Glutamatergic neuron (in vitro differentiated cells): ENCODE data around the gene CLSTN2. TPM values are rescaled to one million over a fixed set of nuclear protein-coding genes. Genes with fewer than 3 reads are reported as not detected.

Experiments
- DNase-seq: peaks from one replicate; pipeline ENCODE4 v3.0.0; 2022
- H3K27ac Mint-ChIP-seq: one replicate; pipeline ENCODE4 v1.8.0; 2020; ENCODE audit warnings: mild to moderate bottlenecking, mixed read lengths, inconsistent platforms; ENCODE audit not compliant: unreplicated experiment
- H3K27me3 Mint-ChIP-seq: one replicate; pipeline ENCODE4 v1.8.0; 2020; ENCODE audit warnings: mild to moderate bottlenecking, moderate library complexity, mixed read lengths, inconsistent platforms; ENCODE audit not compliant: unreplicated experiment
- H3K36me3 Mint-ChIP-seq: one replicate; pipeline ENCODE4 v1.8.0; 2020; ENCODE audit warnings: mild to moderate bottlenecking, mixed read lengths, inconsistent platforms; ENCODE audit not compliant: unreplicated experiment
- H3K4me1 Mint-ChIP-seq: one replicate; pipeline ENCODE4 v1.8.0; 2020; ENCODE audit warnings: mild to moderate bottlenecking, low read depth, mixed read lengths, inconsistent platforms; ENCODE audit not compliant: unreplicated experiment
- H3K4me3 Mint-ChIP-seq: one replicate; pipeline ENCODE4 v1.8.0; 2020; ENCODE audit warnings: mild to moderate bottlenecking, mixed read lengths, inconsistent platforms; ENCODE audit not compliant: unreplicated experiment
- H3K9me3 Mint-ChIP-seq: one replicate; pipeline ENCODE4 v1.8.0; 2020; ENCODE audit warnings: mild to moderate bottlenecking, moderate library complexity, mixed read lengths, inconsistent platforms; ENCODE audit not compliant: unreplicated experiment
- CTCF ChIP-seq: fragments of 200-600 bp; sonication (generic); IDR thresholded peaks from one replicate; pipeline ENCODE4 v1.5.0; 2021; ENCODE audit not compliant: partially characterized antibody, unreplicated experiment
- total RNA-seq: library from RNA; stranded (reverse); fragmentation: NEBNext Ultra II Directional; extraction: Animal tissue kit (Norgen Biotek cat#: 25700); gene quantifications from one replicate; pipeline ENCODE4 v1.2.1, GENCODE V29; 2021; ENCODE audit not compliant: unreplicated experiment

The CLSTN2 gene
- total RNA-seq, 1 donor from 2014 or later, result 3.1 TPM

- DNase-seq, result no peak
- Mint-ChIP-seq H3K4me3 (no peak overlapping the region), H3K4me1 (peaks cover 17% of the 10 kb centered on the region), H3K27ac (no peak overlapping the region), H3K27me3 (no peaks in the 10 kb centered on the region), H3K36me3 (no peaks in the 10 kb centered on the region), H3K9me3 (no peaks in the 10 kb centered on the region)
- no peak for TF ChIP-seq CTCF
Measured at GRCh38 chr3:140135461-140135860, 200.5 kb downstream of the CLSTN2 start.

- TF ChIP-seq CTCF, result no peak
- Mint-ChIP-seq H3K36me3 (no peaks in the 10 kb centered on the region), H3K4me3 (no peak overlapping the region), H3K27me3 (peaks cover 2% of the 10 kb centered on the region), H3K4me1 (no peaks in the 10 kb centered on the region), H3K27ac (no peak overlapping the region), H3K9me3 (no peaks in the 10 kb centered on the region)
- no peak for DNase-seq
Measured at GRCh38 chr3:140143367-140144069, 208.5 kb downstream of the CLSTN2 start.

- TF ChIP-seq CTCF, result peak; percentile 10
- Mint-ChIP-seq H3K9me3 (no peaks in the 10 kb centered on the region), H3K27me3 (peaks cover 4% of the 10 kb centered on the region), H3K27ac (no peak overlapping the region), H3K36me3 (no peaks in the 10 kb centered on the region), H3K4me1 (no peaks in the 10 kb centered on the region), H3K4me3 (no peak overlapping the region)
- no peak for DNase-seq
Measured at GRCh38 chr3:140145528-140145927, 210.5 kb downstream of the CLSTN2 start.

- Mint-ChIP-seq H3K4me3 (no peak overlapping the region), H3K36me3 (no peaks in the 10 kb centered on the region), H3K27me3 (peaks cover 4% of the 10 kb centered on the region), H3K27ac (no peak overlapping the region), H3K9me3 (no peaks in the 10 kb centered on the region), H3K4me1 (no peaks in the 10 kb centered on the region)
- no peak for TF ChIP-seq CTCF
- DNase-seq, result no peak
Measured at GRCh38 chr3:140146668-140147067, 211.7 kb downstream of the CLSTN2 start.

GRCh38 chr3:140147965-140148490, 213.0 kb downstream of the CLSTN2 start:
- Mint-ChIP-seq H3K9me3 (no peaks in the 10 kb centered on the region), H3K27ac (no peak overlapping the region), H3K27me3 (peaks cover 4% of the 10 kb centered on the region), H3K36me3 (no peaks in the 10 kb centered on the region), H3K4me1 (no peaks in the 10 kb centered on the region), H3K4me3 (no peak overlapping the region)
- no peak for DNase-seq
- no peak for TF ChIP-seq CTCF
